Heart left ventricle (tissue), 16 donors: ENCODE results near the gene TMEM94. TPM values are rescaled to one million over a fixed set of nuclear protein-coding genes. Genes with fewer than 3 reads are reported as not detected.
"Not testable (repeated sequence)": the region's sequence is repeated elsewhere in the genome, so short reads cannot be mapped to it uniquely, and the experiment has no call there.

ENCODE experiments used
- ATAC-seq, 4 donors: fragments of 200-7000 bp; cut with Tn5 transposase; one replicate each; pipeline ENCODE4 v1.9.1; 2020 to 2022; ENCODE audit warnings: moderate library complexity in 4 of 4, mild to moderate bottlenecking in 3 of 4, moderate number of reproducible peaks in 1 of 4
- DNase-seq, 5 donors: peaks; one replicate each; pipeline ENCODE4 v3.0.0-alpha.2; 2020
- H3K27ac ChIP-seq, 12 donors: fragments of 200-600 bp; sonication (generic) in 4 of 12; one replicate each; pipeline versions ENCODE4 v1.5.0 to v1.8.0; 2016 to 2022; ENCODE audit warnings: mild to moderate bottlenecking in 2 of 12
- H3K27me3 ChIP-seq, 9 donors: fragments of 200-600 bp; sonication (generic) in 2 of 9; one replicate each; pipeline versions ENCODE4 v1.5.1 to v1.8.0; 2016 to 2022; ENCODE audit warnings: mild to moderate bottlenecking in 3 of 9
- H3K36me3 ChIP-seq, 9 donors: fragments of 200-600 bp; sonication (generic) in 2 of 9; one replicate each; pipeline versions ENCODE4 v1.5.0 to v1.8.0; 2018 to 2022; ENCODE audit warnings: mild to moderate bottlenecking in 2 of 9
- H3K4me1 ChIP-seq, 12 donors: fragments of 200-600 bp; sonication (generic) in 4 of 12; one replicate each; pipeline versions ENCODE4 v1.5.0 to v1.8.0; 2016 to 2022; ENCODE audit warnings: mild to moderate bottlenecking in 3 of 12
- H3K4me3 ChIP-seq, 12 donors: fragments of 200-600 bp; sonication (generic) in 4 of 12; one replicate each; pipeline versions ENCODE4 v1.5.0 to v1.8.0; 2017 to 2022; ENCODE audit warnings: mild to moderate bottlenecking in 9 of 12, moderate library complexity in 4 of 12
- H3K9me3 ChIP-seq, 12 donors: fragments of 200-600 bp; sonication (generic) in 4 of 12; one replicate each; pipeline versions ENCODE4 v1.5.0 to v1.8.0; 2016 to 2022; ENCODE audit warnings: mild to moderate bottlenecking in 1 of 12
- CTCF ChIP-seq, 12 donors: fragments of 200-600 bp; sonication (generic) in 4 of 12; IDR thresholded peaks; one replicate each; pipeline versions ENCODE4 v1.5.0 to v1.8.0; 2018 to 2022; ENCODE audit warnings: antibody characterized with exemption in 12 of 12, mild to moderate bottlenecking in 5 of 12
- POLR2A ChIP-seq, 2 donors: fragments of 450-650 bp; IDR thresholded peaks; one replicate each; pipeline ENCODE4 v1.6.1; 2017; ENCODE audit warnings: antibody characterized with exemption in 2 of 2, mild to moderate bottlenecking in 2 of 2, moderate library complexity in 2 of 2
- WGBS, 4 donors: extraction: QIAGEN DNeasy Blood & Tissue Kit in 2 of 4; methylation state at CpG; one replicate each; pipeline versions ENCODE4 v1.1.5 to v1.1.7; 2013 to 2018; 5-methylcytosine and 5-hydroxymethylcytosine counted together
- intact Hi-C, 10 donors: fragments of 100-400 bp; cut with DNase I; formaldehyde crosslinking; loops; one replicate each; pipeline versions ENCODE4 v1.11.1 to v1.14.2; 2022
- polyA plus RNA-seq, 2 donors: library from polyadenylated mRNA; stranded (reverse); fragments of 200-250 nt; gene quantifications; one replicate each; pipeline ENCODE4 v1.2.3, GENCODE V29; 2013
- total RNA-seq, 9 donors: library from RNA; depleted of rRNA in 2 of 9; stranded (reverse); fragments of >200 nt in 2 of 9; fragmentation: NEBNext Ultra II Directional in 3 of 9; extraction: Animal tissue kit (Norgen Biotek cat#: 25700) in 3 of 9; gene quantifications; one replicate each; pipeline versions ENCODE4 v1.1.0 to v1.2.4, GENCODE V29; 2016 to 2023
- donor health status: ischemic (EF 13 %, LVEDD 7.1; RV severe dilation, severe dysfunction).
- donor health status: healthy with polysubstance abuse.
- donor health status: DM: no; HTN: yes; CAD: no.
- donor health status: DM: no; HTN: no; CAD: no.
- donor health status: ischemic (EF 25% LVEDD 6.9; RV normal size, moderate dysfunction).
- donor health status: ischemic (EF 25% LVEDD 5.7; RV mildly dilated, moderate dysfunction).
- donor health status: healthy.
- donor health status: DM: yes; HTN: yes; CAD: no.
- donor health status: ischemic (EF 35%, LVEDD 5.7; RV mildly dilated, moderate dysfunction).
- donor health status: nonischemic (EF 11% LVEDD 7.7; RV severe dilation, severe dysfunction).
- donor health status: DM: yes; HTN: yes; CAD: no.
- donor health status: PGD.
- donor health status: ischemic (EF 29% LVEDD 5.4; RV normal size, mild dysfunction).
- donor health status: nonischemic (EF 23%, LVEDD 6.1; RV moderate dilation, normal function).

TMEM94 gene
- total and polyA plus RNA-seq, 11 donors: 34.1 to 130 (median 47.3) TPM

GRCh38 chr17:75430159-75430974, 26.1 kb upstream of the TMEM94 start:
- Histone ChIP-seq H3K27ac (peak overlapping the region in 1 of 12 donors; percentile 73), H3K27me3 (no peaks in the 10 kb centered on the region), H3K4me1 (peaks cover 0 to 20% (median 5%) of the 10 kb centered on the region in 12 donors), H3K36me3 (no peaks in the 10 kb centered on the region), H3K4me3 (no peak overlapping the region), H3K9me3 (no peaks in the 10 kb centered on the region)
- intact Hi-C loops: no loop called here
- no peak for ATAC-seq
- TF ChIP-seq POLR2A (IDR thresholded peaks at IDR 0.05) (no peak), CTCF (IDR thresholded peaks at IDR 0.05) (no peak)
- WGBS, 4 donors: 31 to 50% (median 42%) methylated on average over 11 of the region's 11 CpGs
- DNase-seq: no peak

GRCh38 chr17:75433218-75433783, 23.1 kb upstream of the TMEM94 start:
- Histone ChIP-seq H3K4me3 (no peak overlapping the region), H3K27ac (no peak overlapping the region), H3K36me3 (no peaks in the 10 kb centered on the region), H3K27me3 (no peaks in the 10 kb centered on the region), H3K4me1 (peaks cover 0 to 10% (median 2%) of the 10 kb centered on the region in 12 donors), H3K9me3 (no peaks in the 10 kb centered on the region)
- TF ChIP-seq POLR2A (IDR thresholded peaks at IDR 0.05) (no peak), CTCF (IDR thresholded peaks at IDR 0.05) (no peak)
- 76 to 77% (median 77%) methylated on average over 6 of the region's 6 CpGs for WGBS, 4 donors
- intact Hi-C loops: no loop called here
- ATAC-seq (no peak), DNase-seq (no peak)

- intact Hi-C loops, ATAC-seq, H3K4me1 ChIP-seq, DNase-seq, H3K4me3 ChIP-seq, H3K36me3 ChIP-seq, H3K27me3 ChIP-seq, H3K27ac ChIP-seq, H3K9me3 ChIP-seq: not testable (repeated sequence)
- WGBS, 4 donors: 93 to 94% (median 94%) methylated on average over 6 of the region's 6 CpGs
Measured at GRCh38 chr17:75434433-75434832, 22.0 kb upstream of the TMEM94 start.

GRCh38 chr17:75437404-75437803, 19.0 kb upstream of the TMEM94 start:
- H3K36me3 ChIP-seq, H3K4me3 ChIP-seq, H3K27me3 ChIP-seq, intact Hi-C loops, H3K9me3 ChIP-seq, H3K27ac ChIP-seq, DNase-seq, ATAC-seq: not testable (repeated sequence)
- peaks cover 0 to 23% (median 13%) of the 10 kb centered on the region in 12 donors for H3K4me1 ChIP-seq
- WGBS, 4 donors: 93 to 97% (median 94%) methylated on average over 8 of the region's 8 CpGs

- TF ChIP-seq POLR2A (IDR thresholded peaks at IDR 0.05) (no peak), CTCF (IDR thresholded peaks at IDR 0.05) (no peak)
- Histone ChIP-seq H3K4me3 (no peak overlapping the region), H3K27ac (no peak overlapping the region), H3K36me3 (no peaks in the 10 kb centered on the region), H3K27me3 (no peaks in the 10 kb centered on the region), H3K9me3 (no peaks in the 10 kb centered on the region), H3K4me1 (peaks cover 5 to 35% (median 19%) of the 10 kb centered on the region in 12 donors)
- ATAC-seq: no peak
- WGBS, 4 donors: 93 to 98% (median 96%) methylated on average over 2 of the region's 2 CpGs
- DNase-seq: no peak
- intact Hi-C loops: no loop called here
Measured at GRCh38 chr17:75439287-75439686, 17.1 kb upstream of the TMEM94 start.
